NT2/D1 (cell line): ENCODE results near the gene ADGB.

Source experiments
- YY1 ChIP-seq: IDR thresholded peaks from 2 replicates; pipeline ENCODE4 v1.6.1; 2011; ENCODE audit not compliant: insufficient read length, insufficient read depth
- ZNF274 ChIP-seq: IDR thresholded peaks from 2 replicates; pipeline ENCODE4 v1.6.1; 2011; ENCODE audit warnings: mild to moderate bottlenecking, low read depth, low read length

DNA sequence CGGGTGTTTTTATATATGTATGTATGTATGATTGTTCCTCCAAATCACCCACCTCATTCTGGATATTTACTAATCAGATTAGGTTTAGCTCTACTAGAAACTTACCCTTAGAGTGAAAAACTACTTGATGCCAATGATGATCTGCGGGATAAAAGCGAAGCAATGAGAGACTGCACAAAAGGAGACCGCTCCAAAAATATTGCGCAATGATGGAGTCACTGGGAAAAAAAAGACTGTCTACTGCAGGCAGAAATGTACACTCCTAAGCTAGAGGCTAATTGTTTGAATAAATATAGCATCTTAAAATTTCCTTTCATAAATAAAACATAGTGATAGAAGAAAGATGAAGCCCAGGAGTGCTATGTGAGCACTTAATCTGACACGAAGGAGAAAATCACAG is 47.9 kb upstream of the ADGB start:
- TF ChIP-seq YY1 (no peak), ZNF274 (no peak)
